Measurements from ENCODE around the gene MGAT4A. TPM values are rescaled to one million over a fixed set of nuclear protein-coding genes. Genes with fewer than 3 reads are reported as not detected.

MGAT4A gene
- total and polyA plus RNA-seq, 10 of the 15 experiments (the other 5 are each of a cell fraction or from before 2014, with no cell fraction given), result 4.3 to 23.4 (median 13.6) TPM

GRCh38 chr2:98571796-98572195, 159.1 kb downstream of the MGAT4A start:
- ChIA-PET SMC1A (ENCODE audit: uncharacterized antibody, unreplicated experiment) (no interaction called here), CTCF (no interaction called here), RAD21 (ENCODE audit: unreplicated experiment) (no interaction called here), POLR2A (no interaction called here)
- no peak for ATAC-seq
- DNase-seq (ENCODE audit: low read depth, low spot score), result no peak
- Histone ChIP-seq H3K27ac (ENCODE audit: control insufficient read depth, insufficient read depth) (no peak overlapping the region), H2AFZ (ENCODE audit: control insufficient read depth, low read depth, low read length) (no peak overlapping the region), H3K9me3 (replicated peaks; ENCODE audit: control insufficient read depth, insufficient read depth, low read length) (no peaks in the 10 kb centered on the region), H3K27me3 (replicated peaks in 1 of 2; ENCODE audit: control insufficient read depth in 2 of 2, insufficient read depth in 2 of 2, low read length in 1 of 2) (no peaks in the 10 kb centered on the region), H3K4me1 (ENCODE audit: control insufficient read depth, insufficient read depth, low read length) (no peaks in the 10 kb centered on the region), H4K20me1 (ENCODE audit: control insufficient read depth, insufficient read depth) (no peaks in the 10 kb centered on the region), H3K4me2 (ENCODE audit: control insufficient read depth, insufficient read depth) (no peak overlapping the region), H3K9ac (ENCODE audit: control insufficient read depth, insufficient read depth, low read length) (no peak overlapping the region), H3K36me3 (ENCODE audit: control insufficient read depth in 2 of 2, insufficient read depth in 2 of 2, low read length in 1 of 2) (peaks cover 52 to 63% of the 10 kb centered on the region in 2 experiments), H3K4me3 (no peak overlapping the region), H3K79me2 (ENCODE audit: control insufficient read depth, insufficient read depth, low read length) (no peaks in the 10 kb centered on the region)
- in situ Hi-C loops (cut with MboI), result no loop called here
- BruUV-seq (replicated peaks), result no TSS peak
- TF ChIP-seq NFXL1 (IDR thresholded peaks at IDR 0.05; ENCODE audit: borderline replicate concordance) (no peak), CHD4 (IDR thresholded peaks at IDR 0.05) (no peak), MTA3 (IDR thresholded peaks at IDR 0.05; ENCODE audit: borderline replicate concordance, low read length) (no peak), PML (IDR thresholded peaks at IDR 0.05; ENCODE audit: low read length) (no peak), RCOR1 (conservative IDR thresholded peaks at IDR 0.05; ENCODE audit: low read depth, low read length) (no peak), RAD21 (IDR thresholded peaks at IDR 0.05; ENCODE audit: insufficient read depth, low read depth, low read length) (no peak), ZZZ3 (IDR thresholded peaks at IDR 0.05; ENCODE audit: control insufficient read depth, insufficient read length, low read depth) (no peak), FOXK2 (IDR thresholded peaks at IDR 0.05) (no peak), HCFC1 (IDR thresholded peaks at IDR 0.05; ENCODE audit: low read length) (no peak), NBN (IDR thresholded peaks at IDR 0.05) (no peak), POU2F2 (IDR thresholded peaks at IDR 0.05; ENCODE audit: borderline replicate concordance, low read depth, low read length) (no peak)
- TF ChIP-seq, protein P1, sequence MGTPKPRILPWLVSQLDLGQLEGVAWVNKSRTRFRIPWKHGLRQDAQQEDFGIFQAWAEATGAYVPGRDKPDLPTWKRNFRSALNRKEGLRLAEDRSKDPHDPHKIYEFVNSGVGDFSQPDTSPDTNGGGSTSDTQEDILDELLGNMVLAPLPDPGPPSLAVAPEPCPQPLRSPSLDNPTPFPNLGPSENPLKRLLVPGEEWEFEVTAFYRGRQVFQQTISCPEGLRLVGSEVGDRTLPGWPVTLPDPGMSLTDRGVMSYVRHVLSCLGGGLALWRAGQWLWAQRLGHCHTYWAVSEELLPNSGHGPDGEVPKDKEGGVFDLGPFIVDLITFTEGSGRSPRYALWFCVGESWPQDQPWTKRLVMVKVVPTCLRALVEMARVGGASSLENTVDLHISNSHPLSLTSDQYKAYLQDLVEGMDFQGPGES (IDR thresholded peaks at IDR 0.05), result no peak
- intact Hi-C loops (cut with micrococcal nuclease; ENCODE audit: unreplicated experiment), result no loop called here
- WGBS (ENCODE audit: insufficient coverage, insufficient replicate concordance, low lambda C conversion rate, missing lambda C conversion rate), result 98% methylated on average over 9 of the region's 9 CpGs
- FAIRE-seq, result no peak

All from GM12878 (cell line).